ENCODE measurements around the gene OSR1.
A peak's percentile ranks its signal among the peaks of the same experiment; 100 is the strongest.
"Not testable (repeated sequence)": the region's sequence is repeated elsewhere in the genome, so short reads cannot be mapped to it uniquely, and the experiment has no call there.

OSR1 gene

DNA sequence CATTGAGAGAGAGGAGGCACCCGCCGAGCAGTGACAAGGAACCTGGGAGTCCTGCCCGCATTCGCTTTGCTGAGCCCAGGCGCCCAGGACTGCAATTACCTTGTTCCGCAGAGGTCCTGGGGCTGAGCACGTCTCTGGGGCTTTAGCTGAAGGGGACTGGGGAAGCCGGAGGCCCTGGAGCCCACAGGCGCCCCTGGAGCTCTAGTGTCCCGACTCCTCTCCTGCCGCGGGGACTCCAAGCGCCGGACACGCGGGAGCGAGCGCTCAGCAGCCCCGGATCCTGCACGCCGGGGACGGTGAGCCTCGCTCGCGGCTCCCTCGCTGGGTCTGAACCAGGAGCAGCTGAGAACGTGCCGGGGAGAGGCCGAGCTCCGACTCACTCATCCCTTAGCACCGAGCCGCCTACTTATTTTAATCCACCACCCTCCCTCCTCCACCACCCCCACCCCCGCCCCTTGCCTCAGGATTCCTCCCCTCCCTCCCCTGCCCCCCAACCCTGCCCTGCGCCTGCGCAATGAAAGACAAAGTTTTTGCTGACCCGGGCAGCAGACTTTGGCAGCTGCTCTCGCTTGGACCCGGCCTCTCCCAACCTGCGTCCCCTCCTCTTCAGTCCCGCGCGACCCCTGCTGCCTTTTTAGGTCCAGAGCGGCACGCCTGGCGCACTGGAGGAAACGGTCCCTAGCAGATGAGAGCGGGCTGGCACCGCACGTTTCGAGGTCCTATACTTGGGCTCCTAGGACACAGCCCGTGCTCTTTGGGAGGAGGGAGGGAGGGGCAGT is at the start of gene OSR1:
OSR1 (minus strand) TSS at position 382 of the 779 bp plus-strand sequence. CDS start 4,818 bp downstream, outside the sequence.
- no peak for FAIRE-seq
- peak; percentile 45 for DNase-seq (ENCODE audit: low spot score)

DNA sequence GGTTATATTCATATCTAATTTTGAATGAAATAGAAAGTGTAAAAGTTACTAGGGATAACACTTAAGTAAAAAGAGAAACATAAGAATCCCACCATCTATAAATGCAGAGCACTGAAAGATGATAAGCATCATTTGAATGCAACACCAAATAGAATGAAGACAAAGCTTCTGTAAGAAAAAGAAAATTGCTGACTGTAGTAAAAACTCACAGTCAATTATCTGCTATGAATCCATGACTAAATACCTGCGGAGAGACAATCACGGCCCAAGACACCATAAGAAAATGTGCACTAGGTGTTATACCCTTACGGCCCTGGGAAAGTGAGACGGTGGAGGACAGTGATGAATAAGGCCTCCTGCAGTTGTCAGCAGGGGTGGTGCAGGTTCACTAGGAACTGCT is 45.4 kb upstream of the OSR1 start:
- FAIRE-seq = no peak

DNA sequence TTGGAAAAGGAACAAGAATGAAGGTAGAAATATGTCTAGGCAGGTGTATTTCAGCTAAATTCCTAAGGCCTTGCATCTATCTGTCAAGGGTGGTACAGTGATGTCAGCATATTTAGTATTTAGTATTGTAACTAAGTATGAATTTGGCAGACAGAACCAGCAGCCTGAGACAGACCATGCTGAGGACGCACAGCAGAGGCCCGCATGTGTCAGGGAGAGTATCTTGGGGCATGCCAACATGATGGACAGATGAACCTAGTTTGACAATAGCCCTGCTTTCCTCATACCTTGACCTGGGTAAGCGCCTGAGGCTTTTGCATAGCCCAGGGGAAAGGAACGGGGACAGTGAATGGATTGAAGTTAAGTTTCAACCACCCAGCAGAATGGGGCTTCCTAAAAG is 33.8 kb upstream of the OSR1 start:
- FAIRE-seq (no peak), DNase-seq (ENCODE audit: low spot score) (no peak)

More for the DNA sequence above, 45.4 kb upstream of the OSR1 start:
- DNase-seq (ENCODE audit: low spot score) = no peak

DNA sequence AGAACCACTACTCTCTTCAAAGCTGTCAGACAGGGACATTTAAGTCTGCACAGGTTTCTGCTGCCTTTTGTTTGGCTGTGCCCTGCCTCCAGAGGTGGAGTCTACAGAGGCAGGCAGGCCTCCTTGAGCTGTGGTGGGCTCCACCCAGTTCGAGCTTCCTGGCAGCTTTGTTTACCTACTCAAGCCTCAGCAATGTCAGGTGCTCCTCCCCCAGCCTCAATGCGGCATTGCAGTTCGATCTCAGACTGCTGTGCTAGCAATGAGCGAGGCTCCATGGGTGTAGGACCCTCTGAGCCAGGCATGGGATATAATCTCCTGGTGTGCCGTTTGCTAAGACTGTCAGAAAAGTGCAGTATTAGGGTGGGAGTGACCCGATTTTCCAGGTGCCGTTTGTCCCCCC is 31.0 kb upstream of the OSR1 start:
- peak; percentile 69 for FAIRE-seq
- DNase-seq (ENCODE audit: low spot score) = not testable (repeated sequence)

DNA sequence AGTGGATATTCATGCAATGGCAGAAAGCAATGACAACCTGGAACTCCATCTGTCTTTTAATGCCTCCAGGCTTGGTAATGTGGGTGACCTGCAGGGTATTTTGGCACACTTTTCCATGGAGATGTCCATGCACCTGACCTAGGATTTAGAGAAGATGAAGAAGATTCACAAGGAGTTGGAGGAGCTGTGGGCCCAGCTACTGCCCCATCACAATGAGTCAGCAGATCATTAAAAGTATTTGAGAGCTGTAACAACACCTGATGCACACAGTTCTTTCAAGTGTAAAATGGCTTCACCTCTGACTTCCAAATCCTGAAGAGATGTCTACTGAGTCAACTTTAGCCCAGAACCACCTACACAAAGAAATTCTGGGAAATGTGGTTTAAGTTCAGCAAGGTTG is 22.1 kb upstream of the OSR1 start:
- DNase-seq (ENCODE audit: low spot score) = no peak
- FAIRE-seq = no peak

DNA sequence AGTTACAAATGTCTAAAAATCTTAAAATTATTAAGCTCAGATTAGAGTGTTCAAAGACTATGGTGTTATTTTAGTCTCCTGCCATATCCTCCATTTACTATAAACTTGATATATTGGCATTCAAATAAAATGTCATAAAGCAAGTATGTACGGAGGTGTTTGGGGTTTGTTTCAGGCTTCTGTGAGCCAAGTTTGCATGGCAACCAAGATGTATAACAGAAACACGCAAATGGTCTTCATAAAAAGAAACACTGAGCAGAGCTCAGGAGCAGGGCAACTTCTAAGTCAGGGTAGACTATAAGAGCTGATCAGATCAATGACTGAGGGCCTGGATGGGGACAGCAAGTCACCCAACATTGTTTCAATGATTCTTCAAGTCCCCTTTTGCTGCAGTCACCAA is 20.5 kb upstream of the OSR1 start:
- FAIRE-seq (no peak), DNase-seq (ENCODE audit: low spot score) (no peak)

DNA sequence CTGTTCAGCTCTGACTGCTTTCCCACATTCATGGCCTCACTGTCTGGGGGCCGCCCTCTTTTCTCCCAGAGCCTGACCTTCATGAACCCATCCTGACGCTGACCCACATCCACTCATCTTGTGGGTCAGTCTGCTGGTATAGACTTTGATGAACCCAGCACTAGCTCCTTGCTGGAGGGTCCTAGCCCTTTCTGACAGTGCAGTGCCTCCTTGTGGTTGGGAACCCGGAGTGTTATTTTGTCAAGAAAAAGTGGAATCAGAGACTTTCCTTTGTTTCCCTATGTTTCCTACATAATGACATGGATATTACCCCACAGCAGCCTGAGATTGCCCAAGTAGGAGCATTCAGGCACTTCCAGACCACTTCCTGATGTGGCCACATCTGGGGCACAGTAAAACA is 19.3 kb upstream of the OSR1 start:
- FAIRE-seq = no peak
- DNase-seq (ENCODE audit: low spot score) = no peak

DNA sequence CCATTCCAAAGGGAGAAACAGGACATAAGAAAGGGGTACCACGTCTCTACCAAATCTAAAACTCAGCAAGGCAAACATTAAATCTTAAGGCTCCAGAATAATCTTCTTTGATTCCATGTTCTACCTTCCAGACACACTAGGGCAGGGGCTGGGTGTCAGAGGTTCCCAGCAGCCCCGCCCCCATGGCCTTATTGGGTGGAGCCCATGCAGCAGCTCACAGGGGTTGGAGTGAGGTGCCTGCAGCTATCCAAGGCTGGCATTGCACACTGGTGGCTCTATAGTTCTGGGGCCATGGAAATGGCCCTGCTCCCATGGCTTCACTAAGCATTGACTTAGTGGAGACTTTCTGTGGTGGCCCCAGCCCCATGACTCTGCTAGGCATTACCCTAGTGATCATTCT is 14.9 kb upstream of the OSR1 start:
- no peak for DNase-seq (ENCODE audit: low spot score)
- FAIRE-seq = no peak

DNA sequence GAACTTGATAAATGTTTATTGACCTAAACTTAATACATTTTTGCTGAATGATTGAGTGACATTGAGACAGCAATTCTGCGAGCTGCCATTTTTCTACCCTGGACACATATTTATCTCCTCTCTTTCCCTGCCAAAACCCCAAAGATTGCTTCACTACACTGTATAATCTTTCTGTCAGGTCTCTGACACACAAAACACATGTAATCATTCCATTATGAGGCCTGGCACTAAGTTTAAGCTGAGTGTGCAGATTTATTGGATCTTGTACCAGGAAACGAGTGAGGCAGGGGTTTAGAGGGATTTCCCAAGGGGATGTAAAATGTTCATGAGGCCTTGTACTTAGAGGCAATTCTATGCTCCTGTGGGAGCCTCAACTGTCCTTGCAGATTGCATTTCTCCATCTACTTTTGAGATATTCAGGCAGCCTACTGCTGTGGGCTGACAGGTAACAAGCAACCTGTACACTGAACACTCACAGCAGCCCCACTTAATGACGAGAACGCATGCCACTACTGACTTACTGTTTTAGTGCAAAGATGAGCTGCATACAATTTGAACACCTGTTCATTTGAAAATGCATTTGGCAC is 13.7 kb upstream of the OSR1 start:
- no peak for FAIRE-seq
- DNase-seq (ENCODE audit: low spot score) = no peak

DNA sequence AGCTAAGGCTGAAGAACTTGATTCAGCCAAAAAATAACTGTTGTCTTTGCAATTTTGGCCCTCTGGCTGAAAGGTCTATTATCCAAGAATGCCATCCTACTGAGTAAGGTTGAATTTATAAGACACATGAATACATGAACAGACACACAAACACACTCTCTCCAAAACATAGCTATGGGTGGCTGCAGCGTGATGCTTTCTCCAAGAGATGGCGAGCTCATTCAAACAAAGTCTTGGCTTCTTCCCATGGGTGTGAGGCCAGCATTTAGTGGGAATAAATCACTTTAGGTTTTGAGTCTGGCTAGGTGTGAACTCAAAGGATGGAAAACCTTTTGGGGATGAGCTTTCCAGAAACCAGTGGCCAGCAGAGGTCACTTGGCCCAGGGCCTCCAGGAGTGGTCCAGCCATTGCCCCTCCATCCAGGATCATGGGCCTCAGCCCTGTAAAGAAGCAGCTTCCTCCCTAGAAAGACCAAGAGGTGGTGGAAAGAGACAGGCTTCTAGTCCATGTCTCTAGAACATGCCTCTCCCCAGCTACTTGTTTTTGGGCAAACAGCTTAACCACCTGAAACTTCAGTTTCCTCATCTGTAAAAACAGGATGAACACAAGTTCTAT is 11.0 kb upstream of the OSR1 start:
- no peak for DNase-seq (ENCODE audit: low spot score)
- FAIRE-seq = no peak

DNA sequence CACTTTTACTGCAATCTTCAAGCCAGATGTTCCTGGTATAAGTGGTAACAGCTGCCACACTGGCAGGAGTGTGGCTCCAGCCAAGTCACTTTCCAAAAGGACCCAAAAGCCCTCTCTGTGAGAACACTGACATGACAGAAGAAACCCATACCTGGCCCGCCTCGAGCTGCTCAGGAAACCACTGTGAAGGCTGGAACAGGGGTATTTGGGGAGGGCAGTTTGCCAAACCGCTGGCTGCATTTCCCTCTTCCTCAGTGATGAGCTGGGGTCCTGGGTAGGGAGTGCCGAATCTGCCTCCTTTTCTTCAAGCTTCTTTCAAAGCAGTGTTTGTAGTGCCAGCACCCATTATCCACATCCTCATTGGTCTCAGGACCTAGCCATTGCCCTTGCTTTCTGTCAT is 10.3 kb upstream of the OSR1 start:
- no peak for DNase-seq (ENCODE audit: low spot score)
- no peak for FAIRE-seq

DNA sequence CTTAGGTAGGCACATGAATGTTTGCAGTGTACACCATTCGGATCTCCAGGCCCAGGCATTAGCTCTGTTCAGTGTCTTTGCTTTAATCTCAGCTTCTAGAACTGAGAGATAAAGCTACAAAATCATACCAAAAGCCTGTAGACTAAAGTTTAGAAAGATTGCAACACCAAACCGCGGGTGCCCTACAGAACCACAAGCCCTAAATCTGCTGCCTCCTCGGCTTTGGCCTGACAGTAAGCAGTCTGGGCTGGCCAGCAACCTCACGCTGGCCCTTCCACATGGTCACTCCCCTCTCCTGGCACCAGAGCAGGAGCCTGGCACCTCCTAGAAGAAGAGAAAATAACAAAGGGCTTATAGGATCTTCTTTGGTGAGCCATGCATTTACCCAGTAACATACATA is 8.9 kb upstream of the OSR1 start:
- FAIRE-seq (no peak), DNase-seq (ENCODE audit: low spot score) (no peak)

DNA sequence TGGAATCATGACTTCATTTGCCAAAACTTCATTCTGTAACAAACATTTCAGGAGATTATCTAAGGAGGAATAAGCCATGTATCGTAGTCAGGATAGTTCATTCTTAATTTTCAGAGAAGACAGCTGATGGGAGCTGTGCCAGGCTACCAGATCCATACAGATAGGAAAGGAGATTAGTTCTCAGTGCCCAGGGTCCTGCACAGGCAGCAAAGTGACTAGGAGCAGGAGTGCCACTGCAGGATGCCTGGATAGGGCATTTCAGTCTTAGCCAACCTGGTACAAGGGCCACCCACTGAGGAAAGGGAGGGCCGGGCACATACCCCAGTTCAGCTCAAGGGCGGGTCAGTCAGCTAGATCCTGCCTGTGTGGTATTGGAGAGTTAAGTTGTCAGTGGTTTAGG is 6.7 kb upstream of the OSR1 start:
- DNase-seq (ENCODE audit: low spot score) (no peak), FAIRE-seq (no peak)

DNA sequence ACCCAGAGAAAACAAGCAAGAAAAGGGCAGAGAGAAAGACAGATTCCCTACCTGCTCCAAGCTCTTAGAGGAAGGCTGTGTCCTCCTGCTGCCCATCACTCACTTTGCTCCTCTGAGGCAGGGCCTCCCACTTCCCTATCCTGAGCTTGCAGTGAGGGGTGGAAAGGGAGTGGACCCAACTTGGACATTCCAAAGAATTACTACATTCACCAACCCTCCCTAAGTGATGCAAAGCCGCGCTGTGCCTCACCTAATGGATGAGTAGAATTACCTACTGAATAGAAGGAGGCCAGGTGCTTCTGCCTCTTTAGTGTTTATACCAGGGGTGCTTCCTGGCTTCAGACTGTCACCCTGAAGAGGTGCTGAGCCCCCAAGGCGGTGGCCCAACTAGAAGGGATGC is 5.6 kb upstream of the OSR1 start:
- DNase-seq (ENCODE audit: low spot score) (no peak), FAIRE-seq (no peak)

DNA sequence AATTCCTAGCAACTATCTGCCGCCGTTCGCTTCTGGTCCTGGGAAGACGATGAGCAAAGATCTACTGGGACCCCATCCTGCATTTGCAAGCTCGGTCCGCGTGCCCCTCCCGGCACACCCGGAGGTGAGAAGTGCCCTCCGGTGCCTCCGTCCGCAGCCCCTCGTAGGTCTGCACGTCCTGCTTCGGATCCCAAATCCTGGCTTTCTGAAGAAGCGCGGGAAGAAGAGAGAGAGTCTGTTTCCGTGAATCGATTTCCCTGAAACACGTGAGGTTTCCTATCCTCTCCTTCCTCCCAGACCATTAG is 5.0 kb upstream of the OSR1 start:
- DNase-seq (ENCODE audit: low spot score) (peak; percentile 29), FAIRE-seq (no peak)

DNA sequence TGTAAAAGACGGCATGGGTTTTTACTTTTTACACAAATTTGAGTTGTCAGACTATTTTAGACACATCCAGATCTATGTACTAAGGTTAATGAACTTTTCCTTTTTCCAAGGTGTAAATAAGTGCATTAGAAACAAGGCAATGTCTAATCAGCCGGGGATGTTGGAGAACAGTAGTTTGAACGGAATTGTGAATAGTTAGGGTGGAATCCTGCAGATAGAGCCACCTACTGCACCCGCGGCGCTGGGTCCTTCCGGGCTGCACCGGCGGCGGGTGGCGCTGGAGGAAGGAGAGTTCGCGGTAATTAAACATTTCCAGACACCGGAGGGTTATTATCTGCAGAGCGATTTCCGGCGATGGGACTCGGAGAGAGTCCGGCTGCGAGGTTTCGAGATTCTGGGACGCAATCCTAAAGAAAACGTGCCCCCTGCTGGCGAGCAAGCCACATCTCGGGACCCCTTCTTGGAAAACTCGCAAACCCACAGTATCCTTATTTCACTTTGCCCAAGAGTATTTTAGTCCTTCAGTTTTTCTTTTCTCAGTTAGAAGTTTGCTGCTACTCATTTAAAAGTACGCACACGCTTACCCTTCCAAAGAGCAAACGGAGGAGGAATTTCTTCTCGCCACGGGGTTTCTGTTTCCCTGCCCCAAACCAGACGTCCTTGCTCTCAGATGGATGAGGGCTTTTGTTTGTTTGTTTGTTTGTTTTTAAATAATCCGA is 4.5 kb upstream of the OSR1 start:
- FAIRE-seq (no peak), DNase-seq (ENCODE audit: low spot score) (peak; percentile 89)

DNA sequence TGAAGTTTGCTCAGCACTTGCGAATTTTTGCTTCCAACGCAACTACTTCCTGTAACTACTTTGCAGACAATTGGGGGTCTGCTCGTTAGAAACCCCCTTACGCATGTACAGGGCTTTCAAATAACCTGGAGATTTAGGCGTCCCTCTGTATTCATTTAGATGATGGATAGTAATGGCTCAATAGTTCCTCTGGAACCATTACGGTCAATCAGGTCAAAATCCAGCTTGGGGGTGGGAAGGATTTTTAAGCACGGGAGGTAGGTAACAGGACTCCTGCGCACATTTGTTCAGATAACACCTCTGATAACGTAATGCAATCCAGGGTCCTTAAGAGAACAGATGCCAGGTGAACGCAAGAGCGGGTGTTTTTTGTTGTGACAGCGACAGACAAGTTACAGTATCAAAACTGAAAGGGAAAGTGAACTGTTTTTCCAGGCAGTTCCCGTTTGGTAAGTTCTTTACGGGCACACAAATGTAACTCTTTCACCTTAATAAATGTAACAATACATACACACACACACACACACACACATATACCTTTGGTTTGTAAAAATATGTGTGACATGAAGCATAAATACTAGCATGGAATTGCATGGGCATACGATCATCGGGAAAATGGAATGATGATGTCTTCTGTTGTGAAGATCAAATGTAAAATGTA is 3.8 kb upstream of the OSR1 start:
- DNase-seq (ENCODE audit: low spot score) (no peak), FAIRE-seq (no peak)

DNA sequence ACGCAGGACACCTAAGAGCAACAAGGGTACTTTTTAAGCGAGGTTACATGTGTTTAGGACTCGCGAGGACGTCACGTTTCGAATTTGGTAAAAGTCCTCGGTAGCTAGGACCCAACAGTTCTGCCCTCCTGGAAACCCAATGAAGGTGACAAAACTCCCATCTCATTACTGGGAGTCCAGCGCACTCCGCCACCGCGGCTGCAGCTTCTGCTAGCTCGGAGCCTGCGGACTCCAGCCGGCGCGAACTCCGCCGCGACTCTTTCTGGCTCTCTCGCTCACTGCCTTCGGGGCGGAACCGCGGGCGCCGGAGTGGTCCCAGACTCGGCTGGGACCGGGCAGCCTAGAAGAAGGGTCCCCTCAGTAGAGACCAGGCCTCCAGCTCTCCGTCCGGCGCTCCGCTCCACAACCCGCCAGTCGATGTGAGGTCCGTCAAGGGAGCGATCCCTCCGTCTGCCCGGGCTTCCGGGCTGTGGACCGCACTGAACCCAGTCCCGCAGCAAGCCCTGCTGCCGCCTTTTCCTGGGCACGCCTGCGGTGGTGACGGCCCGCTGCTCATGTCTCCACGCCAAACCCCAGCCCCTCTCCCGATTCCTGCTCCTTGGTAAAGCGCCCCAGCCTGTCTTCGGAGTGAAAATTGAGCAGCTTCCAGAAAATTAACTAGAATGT is 3.0 kb upstream of the OSR1 start:
- no peak for DNase-seq (ENCODE audit: low spot score)

DNA sequence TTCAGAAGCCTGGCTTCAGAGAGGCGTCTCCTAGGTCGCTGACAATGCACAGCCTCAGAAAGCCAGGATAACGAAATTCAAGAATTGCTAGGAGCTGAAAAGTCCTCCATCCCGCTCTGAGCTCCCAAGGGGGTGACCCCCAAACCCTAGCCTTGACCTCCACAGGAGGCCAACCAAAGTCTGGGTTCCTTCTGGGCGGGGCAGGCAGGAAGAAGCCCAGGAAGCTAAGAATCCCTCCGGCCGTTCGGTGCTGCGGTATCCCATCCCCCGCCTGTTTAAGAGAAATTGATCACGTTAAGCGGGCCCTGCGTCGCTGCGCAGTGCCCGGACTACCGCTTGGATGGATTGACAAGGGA is 2.5 kb upstream of the OSR1 start:
- no peak for DNase-seq (ENCODE audit: low spot score)
- no peak for FAIRE-seq

More for the DNA sequence above, 3.0 kb upstream of the OSR1 start:
- FAIRE-seq = no peak

DNA sequence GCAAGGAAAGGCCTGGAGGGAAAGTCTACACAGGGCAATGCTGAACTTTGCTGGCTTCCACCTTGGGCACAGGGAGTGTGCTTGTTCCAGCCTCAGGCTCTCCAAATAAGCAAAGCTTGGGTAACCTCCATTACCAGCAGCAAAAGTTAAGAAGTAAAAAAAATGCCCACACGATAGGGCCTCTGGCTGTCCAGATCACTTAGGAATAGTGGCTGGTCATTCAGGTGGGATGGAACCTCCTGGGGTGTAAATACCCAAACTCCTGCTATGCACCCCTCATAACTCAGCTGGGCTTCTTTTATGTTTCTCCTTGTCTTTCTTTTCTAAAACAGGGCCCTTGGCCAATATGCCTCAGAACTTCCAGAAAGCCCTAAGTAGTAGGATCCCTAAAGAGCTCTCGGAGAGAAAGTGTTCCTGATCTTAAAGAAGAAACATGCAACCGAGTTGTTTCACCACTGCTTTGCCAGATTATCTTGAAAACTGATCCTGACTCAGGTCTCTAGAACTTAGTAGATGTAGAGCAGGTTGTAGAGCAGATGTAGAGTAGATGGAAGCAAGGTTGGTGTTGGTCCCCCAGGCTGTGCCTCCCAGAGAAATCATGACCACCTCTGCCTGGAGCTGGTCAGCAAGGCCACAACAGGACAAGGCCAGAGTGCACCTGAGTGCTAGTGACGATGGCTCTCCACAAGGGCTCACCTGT is 2.0 kb upstream of the OSR1 start:
- FAIRE-seq (no peak), DNase-seq (ENCODE audit: low spot score) (no peak)

DNA sequence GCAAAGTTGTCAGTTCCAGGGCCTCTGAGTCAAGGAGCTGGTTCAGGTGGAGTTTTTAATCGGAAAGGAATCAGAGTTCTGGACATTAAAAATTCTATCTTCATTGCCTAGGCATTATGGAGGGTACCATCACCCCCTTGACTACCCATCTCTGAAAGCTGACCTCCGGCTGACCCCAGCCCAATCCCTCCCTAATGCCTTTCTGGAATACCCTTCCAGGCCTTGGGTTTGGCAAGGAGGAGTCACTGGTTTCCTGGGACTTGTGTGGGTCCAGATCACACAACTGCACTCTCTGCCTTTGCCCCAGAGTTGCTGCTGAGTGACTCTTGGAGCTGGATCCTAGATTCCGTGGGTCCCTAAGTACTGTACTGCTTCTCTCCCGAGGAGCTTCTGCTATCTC is 1.0 kb upstream of the OSR1 start:
- FAIRE-seq (no peak), DNase-seq (ENCODE audit: low spot score) (no peak)
